Fibroblast of lung (primary cell): ENCODE measurements around the gene EIF4H.

Experiments
- EZH2 ChIP-seq: IDR thresholded peaks from 2 replicates; pipeline ENCODE4 v1.5.1; 2012; ENCODE audit warnings: low read length, control low read depth, mild to moderate bottlenecking; ENCODE audit errors: missing control alignments
- TF ChIP-seq, protein P1 (sequence below), 2 donors: IDR thresholded peaks in 1 of 2; conservative IDR thresholded peaks in 1 of 2; 1 replicate in 1 of 2; 2 replicates in 1 of 2; pipeline ENCODE4 v1.5.1; 2011 to 2012; ENCODE audit warnings: low read length in 2 of 2, control low read depth in 1 of 2, inconsistent platforms in 1 of 2, low read depth in 1 of 2, mild to moderate bottlenecking in 1 of 2

- TF ChIP-seq, protein P1, sequence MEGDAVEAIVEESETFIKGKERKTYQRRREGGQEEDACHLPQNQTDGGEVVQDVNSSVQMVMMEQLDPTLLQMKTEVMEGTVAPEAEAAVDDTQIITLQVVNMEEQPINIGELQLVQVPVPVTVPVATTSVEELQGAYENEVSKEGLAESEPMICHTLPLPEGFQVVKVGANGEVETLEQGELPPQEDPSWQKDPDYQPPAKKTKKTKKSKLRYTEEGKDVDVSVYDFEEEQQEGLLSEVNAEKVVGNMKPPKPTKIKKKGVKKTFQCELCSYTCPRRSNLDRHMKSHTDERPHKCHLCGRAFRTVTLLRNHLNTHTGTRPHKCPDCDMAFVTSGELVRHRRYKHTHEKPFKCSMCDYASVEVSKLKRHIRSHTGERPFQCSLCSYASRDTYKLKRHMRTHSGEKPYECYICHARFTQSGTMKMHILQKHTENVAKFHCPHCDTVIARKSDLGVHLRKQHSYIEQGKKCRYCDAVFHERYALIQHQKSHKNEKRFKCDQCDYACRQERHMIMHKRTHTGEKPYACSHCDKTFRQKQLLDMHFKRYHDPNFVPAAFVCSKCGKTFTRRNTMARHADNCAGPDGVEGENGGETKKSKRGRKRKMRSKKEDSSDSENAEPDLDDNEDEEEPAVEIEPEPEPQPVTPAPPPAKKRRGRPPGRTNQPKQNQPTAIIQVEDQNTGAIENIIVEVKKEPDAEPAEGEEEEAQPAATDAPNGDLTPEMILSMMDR (conservative IDR thresholded peaks at IDR 0.05 in 1 of 2, IDR thresholded peaks at IDR 0.05 in 1 of 2; ENCODE audit: low read depth in 1 of 2, low read length in 2 of 2): no peak
- TF ChIP-seq EZH2: no peak
Measured at GRCh38 chr7:74207586-74207985, 33.4 kb downstream of the EIF4H start.
